Measurements from ENCODE around the gene PICALM.

PICALM gene

GRCh38 chr11:85912414-85912813 is 156.5 kb downstream of the PICALM start:
- Mint-ChIP-seq H3K36me3 (no peaks in the 10 kb centered on the region), H3K27ac (no peak overlapping the region), H3K4me1 (no peaks in the 10 kb centered on the region), H3K4me3 (no peak overlapping the region), H3K9me3 (no peaks in the 10 kb centered on the region), H3K27me3 (no peaks in the 10 kb centered on the region)
- no peak for DNase-seq (ENCODE audit: low spot score in 2 of 2)
- ATAC-seq (ENCODE audit: low read depth), result no peak
